GM21619 (cell line): Measurements from ENCODE around the gene INCENP.
A peak's percentile ranks its signal among the peaks of the same experiment; 100 is the strongest.

Experiments
- ATAC-seq: cut with Tn5 transposase; IDR thresholded peaks from one replicate; pipeline ENCODE4 v1.9.1; 2021; ENCODE audit not compliant: unreplicated experiment

Gene INCENP

DNA sequence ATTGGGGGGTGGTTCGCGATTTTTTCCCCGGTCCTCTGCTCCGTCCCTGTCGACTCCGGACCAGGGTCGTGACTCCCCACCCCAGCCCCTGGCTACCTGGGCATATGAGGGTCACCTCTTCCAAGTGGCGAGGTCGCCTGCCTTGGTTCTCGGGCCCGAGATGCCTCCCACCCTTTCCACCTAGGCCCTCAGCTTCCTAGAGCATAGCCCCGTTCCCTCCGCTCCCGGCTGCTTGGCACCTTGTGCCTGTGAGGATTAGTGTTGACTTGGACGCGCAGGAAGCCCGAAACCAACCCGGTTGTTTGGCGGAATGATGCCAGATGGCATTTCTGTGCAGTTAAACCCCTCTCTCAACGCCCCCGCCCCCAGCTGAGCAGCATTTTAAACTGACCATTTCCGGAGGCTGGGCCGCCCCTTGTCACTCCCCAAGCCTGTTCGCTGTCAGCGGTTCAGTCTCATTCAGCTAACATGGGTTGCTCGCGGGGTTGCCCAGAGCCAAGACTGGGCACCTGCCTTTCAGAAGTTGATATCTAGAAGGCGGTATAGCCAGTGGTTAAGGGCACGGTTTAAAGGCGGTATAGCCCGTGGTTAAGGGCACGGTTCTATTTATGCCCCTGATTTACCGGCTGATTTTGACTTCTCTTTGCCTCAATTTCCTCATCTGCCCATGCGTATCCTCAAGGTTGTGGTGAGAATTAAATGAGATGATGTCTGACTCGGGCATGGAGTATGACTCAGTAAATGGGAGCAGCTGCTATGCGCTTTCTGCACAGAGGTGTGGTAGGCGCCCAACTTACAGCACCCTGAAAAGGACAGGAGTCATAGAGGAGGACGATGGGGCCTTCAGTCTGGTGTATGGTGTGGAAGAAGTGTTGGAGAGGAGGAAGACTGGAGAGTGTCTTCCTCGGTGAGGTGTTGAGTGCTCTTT lies 639 bp downstream of the INCENP start:
- peak; percentile 32 for ATAC-seq

DNA sequence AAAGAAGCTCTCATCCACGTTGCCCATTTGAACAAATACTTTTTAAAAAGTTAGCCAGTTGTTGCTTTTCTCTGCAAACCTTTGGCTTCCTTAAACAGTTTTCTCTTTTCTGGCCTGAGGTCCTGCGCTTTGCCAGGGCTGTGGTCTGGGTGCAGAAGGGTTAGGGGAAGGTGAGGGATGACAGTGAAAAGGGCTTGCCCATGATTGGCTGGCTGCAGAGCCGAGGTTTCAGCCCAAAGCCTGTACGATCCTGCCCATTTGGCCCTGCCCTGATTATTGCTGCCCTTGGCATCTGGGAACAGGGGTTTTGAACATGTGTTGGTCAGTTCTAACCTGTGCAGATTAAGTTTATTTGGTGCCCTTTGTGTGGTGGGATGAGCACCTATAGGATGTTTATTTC lies 1.5 kb downstream of the INCENP start:
- ATAC-seq, result no peak

DNA sequence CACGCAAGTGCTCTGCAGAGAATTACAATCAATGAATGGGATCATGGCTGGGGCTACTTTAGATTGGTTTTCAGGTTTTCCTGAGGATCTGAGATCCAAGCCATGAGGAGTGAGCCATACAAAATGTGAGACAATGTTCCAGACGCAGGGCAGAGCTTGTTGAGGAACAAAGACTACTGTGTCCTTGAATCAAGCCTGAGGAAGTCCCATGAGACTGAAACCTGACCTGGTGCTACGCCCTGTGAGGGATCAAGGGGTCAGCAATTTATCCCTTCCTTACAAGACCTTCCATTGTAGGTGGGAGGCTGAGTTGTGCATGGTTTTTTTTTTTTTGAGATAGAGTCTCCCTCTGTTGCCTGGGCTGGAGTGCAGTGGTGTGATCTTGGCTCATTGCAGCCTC lies 2.1 kb downstream of the INCENP start:
- ATAC-seq, result no peak

DNA sequence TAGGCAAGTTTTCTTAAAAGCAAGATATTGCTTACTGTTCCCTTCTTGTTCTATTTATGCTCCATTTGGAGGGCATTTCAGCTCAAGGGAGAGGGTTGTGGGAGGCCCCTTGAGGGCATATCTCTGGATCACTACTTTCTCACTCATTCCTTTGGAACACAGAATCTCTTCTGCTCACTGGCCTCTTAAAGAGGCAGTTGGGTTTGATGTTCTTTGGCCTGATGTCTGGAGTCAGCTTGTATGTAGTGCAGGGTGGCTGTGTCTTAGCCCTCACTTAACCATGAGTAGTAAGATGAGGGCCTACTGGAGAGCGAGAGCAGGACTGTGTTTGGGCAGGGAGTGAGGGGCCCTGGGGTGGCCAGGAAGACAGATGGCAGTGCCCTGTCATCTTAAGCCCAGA lies 3.6 kb downstream of the INCENP start:
- no peak for ATAC-seq

DNA sequence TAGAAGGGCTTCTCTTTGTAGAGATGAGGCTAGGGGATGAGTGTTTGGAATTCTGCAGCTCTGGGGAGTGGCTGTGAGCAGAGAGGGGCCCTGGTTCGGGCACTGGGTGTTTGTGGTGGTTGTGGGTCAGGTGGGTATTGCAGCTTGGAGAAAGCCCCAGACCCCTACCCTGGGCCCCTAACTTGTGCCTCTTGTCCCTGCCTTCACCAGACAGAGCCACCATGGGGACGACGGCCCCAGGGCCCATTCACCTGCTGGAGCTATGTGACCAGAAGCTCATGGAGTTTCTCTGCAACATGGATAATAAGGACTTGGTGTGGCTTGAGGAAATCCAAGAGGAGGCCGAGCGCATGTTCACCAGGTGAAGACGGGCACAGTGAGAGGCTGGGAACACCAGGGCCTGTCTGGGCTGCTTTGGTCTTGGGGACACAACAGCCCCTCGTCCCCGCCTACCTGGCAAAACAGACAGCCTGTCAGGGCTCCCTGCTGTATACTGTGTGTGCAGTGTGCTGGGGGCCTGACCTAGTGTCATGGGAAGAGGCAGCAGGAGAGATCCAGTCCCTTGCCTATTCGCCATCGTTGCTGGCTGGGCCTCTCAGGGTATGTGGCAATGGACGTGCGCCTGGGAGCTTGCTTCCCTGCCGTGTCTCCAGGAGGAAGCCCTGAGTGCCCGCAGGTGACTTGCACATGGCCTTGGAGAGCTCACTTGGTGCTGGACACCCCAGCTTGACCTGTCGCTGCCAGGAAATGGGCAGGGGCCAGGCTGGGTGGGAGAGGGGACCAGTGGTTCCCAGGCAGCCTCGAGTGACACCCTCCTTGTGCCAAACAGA lies 4.3 kb downstream of the INCENP start:
- no peak for ATAC-seq

- ATAC-seq, result no peak
Observed at GRCh38 chr11:62128835-62129234, 5.0 kb downstream of the INCENP start.

- no peak for ATAC-seq
Observed at GRCh38 chr11:62129590-62130282, 5.9 kb downstream of the INCENP start.

- ATAC-seq, result no peak
Observed at GRCh38 chr11:62130283-62131169, 6.7 kb downstream of the INCENP start.

DNA sequence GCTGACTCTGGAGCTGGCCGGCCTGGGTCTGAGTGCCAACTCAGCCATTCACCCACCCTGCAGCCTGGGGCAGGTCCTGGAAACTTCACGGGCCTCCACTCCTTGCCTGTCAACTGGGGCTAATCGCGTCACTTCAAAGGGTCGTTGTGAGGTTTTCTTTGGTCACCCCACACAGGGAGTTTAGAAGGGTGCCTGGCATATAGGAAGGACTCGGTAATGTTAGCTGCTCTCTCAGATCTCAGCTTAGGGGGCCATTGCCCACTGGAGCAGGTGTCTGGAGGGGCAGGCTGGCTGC lies 7.3 kb downstream of the INCENP start:
- no peak for ATAC-seq

- no peak for ATAC-seq
Observed at GRCh38 chr11:62132191-62132590, 8.4 kb downstream of the INCENP start.

GRCh38 chr11:62132689-62133293 lies 9.0 kb downstream of the INCENP start:
- no peak for ATAC-seq

- ATAC-seq, result no peak
Observed at GRCh38 chr11:62133328-62134065, 9.7 kb downstream of the INCENP start.

GRCh38 chr11:62137276-62137861 lies 13.6 kb downstream of the INCENP start:
- no peak for ATAC-seq

DNA sequence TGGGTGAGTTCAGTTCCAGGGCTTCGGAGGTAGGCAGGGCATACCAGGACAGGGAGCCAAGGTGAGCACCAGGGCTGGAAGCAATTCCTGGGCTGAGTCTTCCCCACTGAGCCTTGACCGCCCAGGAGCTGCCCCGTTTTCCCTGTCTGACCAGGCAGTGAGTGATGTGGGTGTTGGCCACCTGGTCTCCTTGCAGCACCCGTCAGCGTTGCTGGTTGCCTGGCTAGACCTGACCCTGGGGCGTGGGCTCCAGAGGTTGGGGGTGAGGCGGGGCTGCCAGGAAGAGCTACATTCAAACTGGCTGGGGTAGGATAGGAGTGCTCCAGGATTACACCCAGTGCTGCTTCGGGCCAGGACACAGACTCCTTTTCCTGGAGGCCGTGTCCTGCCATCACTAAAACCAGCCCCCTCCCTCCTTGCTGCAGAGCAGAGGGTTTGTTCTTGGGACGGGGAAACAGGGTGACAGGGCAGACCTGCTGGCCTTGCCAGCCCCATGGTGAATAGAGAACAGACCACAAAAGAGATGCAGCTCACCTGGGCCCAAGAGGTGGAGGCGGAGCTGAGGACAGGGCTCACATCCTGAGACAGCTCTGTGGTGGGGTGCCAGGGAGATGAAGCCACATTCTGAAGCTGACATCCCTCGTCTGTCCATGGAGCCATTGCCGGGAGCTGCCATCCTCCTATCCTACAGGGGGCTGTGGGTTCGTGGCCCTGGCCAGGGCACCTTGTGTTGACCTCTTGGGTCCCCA lies 14.2 kb downstream of the INCENP start:
- no peak for ATAC-seq

DNA sequence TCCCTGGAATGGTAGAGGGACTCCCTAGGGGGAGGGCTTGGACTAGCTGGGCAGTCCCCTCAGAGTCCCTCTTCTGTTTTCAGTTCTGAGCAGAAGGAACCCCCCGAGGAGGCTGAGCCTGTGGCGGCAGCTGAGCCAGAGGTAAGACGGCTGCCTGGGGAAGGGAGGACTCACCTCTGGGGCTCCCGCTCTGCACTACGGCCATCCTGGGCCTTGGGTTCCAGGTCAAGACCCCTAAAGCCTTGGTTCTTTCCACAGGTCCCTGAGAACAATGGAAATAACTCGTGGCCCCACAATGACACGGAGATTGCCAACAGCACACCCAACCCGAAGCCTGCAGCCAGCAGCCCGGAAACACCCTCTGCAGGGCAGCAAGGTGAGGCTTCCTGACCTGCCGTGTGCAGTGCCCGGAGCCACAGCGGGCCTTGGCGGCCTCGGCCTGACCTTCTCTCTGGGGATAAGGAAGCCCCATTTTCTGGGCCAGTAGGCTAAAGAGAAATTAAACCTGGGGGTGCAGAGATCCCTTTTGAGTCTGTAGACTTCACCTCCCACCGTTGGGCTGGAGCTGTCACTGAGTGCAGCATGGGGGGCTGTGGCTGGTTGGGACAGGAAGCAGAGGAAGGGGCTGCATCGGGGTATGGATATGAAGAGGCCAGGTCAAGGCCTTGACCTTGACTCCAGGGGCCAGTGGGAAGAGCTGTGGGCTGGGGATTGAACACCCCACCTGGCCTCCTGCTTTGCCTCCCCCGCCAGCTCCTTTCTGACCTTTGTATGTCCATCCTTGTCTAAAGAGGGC lies 15.0 kb downstream of the INCENP start:
- no peak for ATAC-seq

DNA sequence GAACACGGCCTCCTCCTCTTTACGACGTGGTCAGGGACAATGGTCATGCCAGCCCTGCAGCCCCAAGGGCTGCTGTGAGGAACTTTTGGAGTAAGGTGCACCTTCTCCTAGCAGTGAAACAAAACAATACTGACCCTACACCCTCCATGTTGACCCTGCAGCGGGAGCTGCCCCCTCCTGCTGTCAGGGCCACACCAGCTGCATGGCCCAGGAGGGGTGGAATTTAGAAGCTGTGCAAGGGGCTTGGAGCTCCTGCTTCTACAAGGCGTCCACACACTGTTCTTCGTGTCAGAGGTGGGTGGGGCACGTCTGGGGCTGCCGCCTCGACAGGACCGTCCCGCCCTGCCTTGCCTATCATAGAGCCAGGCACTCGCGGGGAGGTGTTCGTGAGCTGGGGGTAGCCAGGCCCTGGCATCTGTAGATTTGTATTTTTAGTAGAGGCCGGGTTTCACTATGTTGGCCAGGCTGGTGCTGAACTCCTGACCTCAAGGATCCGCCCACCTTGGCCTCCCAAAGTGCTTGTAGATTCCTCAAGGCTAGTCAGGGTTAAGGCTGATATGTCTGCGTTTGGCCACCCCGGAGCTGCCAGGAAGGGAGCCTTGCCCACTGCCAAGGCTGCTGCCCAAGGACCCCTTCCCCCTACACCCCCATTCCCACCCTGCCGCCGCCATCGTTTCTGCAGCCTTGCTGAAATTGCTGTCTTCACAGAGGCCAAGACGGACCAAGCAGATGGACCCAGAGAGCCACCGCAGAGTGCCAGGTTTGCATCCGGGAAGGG lies 15.9 kb downstream of the INCENP start:
- ATAC-seq, result no peak
